ENCODE measurements around the gene FZD4.

Gene FZD4

DNA sequence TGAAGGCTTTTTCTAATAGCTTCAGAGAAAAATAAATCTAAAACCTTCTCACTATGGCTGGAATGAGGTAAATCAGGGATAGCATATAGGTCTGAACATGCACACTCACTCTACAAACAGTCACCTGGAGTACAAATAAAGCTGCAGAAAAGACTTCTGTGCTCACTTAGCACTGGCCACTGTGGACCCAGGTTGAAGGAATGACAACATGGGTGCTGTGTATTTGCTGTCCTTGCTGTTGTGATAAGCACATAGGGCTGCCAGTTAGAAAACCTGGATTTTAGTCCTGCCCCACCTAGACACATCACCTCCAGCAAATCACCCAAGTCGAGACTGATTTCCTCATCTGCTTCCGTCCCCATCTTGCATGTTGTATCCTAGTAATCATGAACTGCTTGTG is 51.2 kb downstream of the FZD4 start:
- DNase-seq = no peak

DNA sequence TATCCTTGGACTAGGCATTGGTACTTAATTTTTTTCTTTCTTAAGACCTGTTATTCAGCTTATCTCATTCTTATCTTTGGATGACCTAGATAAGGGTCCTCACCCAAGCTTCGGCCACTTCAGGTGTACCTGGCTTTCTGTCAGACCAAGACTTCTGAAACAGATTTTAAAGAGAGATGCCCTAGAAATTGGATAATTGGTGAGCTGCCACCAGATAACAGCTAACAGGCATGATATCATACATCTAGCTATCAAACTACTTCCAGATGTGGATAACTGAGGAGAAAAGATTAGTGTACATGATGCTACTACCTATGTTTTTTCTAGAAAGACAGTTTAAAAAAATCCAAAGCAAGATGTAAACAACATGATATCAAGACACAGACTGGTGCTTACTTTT is 52.9 kb downstream of the FZD4 start:
- no peak for DNase-seq

DNA sequence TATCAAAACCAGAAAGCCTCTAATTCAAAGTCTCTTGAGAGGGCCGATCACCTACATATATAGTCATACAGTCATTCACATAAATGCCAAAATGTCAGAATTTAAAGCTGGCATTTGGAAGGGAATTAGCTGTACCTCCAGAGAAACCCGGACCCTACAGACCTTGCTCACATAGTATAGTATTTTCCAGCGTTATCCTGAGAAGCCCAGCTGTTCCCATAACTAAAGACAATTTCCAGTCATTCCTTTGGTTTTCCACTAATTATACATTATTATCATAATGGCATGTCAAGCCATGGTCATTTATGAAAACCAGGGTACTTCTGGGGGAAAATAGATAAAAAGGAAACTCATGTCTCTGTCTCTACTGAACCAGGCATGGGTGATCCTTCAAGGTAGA is 53.6 kb downstream of the FZD4 start:
- no peak for DNase-seq

DNA sequence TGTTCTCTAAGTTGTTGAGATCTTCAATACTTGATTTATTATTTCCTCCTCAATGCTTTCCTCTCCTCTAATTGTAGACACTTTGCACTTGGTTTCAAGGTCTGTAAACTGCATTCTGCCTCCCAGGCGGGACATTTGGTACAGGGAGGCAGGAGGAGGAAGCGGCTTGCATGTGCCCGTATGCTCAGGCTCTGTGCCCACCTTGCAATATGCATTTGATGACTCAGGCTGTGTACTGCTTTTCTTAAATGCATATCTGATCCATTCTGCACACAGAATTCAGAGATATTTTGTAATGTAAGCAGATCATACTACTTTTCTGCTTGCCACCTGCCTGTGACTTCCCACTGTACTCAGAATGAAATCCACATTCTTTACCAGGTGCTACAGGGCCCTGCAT is 55.0 kb downstream of the FZD4 start:
- DNase-seq = no peak

DNA sequence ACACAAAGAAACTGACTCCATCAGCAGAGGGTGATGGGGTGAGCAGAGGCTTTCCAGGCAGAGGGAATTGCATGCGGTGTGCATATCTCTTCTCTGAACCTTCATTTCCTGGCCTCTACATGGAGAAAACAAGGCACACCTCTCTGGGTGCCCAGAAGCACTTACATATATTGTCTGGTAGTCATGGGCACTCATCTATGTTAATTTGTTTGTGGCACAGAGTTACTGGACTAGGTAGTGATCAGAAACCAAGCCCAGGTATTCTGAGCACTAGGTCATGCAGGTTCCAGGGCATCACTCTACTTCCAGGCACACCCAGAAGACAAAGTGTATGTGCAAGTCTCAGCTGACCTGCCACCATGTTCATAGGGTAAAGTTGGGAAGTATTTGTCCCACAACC is 56.5 kb downstream of the FZD4 start:
- DNase-seq = no peak

DNA sequence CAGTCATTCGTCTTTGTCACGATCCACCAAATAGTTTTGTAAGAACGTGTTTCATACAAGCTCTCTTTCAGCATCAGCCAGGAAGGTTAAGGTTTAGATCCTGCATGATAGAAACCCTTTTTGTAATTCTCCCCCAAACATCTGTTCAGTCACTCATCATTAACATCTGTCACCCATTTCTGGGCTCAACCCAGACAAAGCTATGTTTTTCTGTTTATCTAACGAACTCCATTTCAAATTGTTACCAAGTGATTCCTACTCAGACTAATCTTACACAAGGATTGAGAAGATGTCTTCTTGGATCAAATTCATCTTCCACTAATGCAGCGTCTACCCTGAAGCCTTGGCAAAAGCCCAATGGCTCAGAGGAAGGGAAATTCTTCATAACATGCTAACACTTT is 58.8 kb downstream of the FZD4 start:
- DNase-seq = no peak
